H9 (cell line): ENCODE data around the gene PNPLA1. TPM values are rescaled to one million over a fixed set of nuclear protein-coding genes. Genes with fewer than 3 reads are reported as not detected.
A peak's percentile ranks its signal among the peaks of the same experiment; 100 is the strongest.

Experiments used
- DNase-seq: peaks from one replicate; pipeline ENCODE4 v3.0.0-alpha.2; 2017
- H2AFZ ChIP-seq: one replicate; pipeline ENCODE4 v1.6.1; 2013; ENCODE audit warnings: mild to moderate bottlenecking, low read length, control low read depth, moderate library complexity
- H2AK5ac ChIP-seq: 2 replicates; pipeline ENCODE4 v1.6.1; 2013; ENCODE audit warnings: low read length, control low read depth, mixed read lengths; ENCODE audit not compliant: insufficient read length
- H2BK120ac ChIP-seq: one replicate; pipeline ENCODE4 v1.6.1; 2013; ENCODE audit warnings: low read depth, mild to moderate bottlenecking, low read length, control low read depth, inconsistent platforms; ENCODE audit not compliant: poor library complexity, severe bottlenecking
- H2BK12ac ChIP-seq: 2 replicates; pipeline ENCODE4 v1.6.1; 2013; ENCODE audit warnings: low read length, control low read depth, mixed read lengths, low read depth; ENCODE audit not compliant: insufficient read length
- H2BK15ac ChIP-seq: 2 replicates; pipeline ENCODE4 v1.6.1; 2013; ENCODE audit warnings: low read depth, low read length, control low read depth
- H2BK20ac ChIP-seq: one replicate; pipeline ENCODE4 v1.6.1; 2013; ENCODE audit warnings: low read depth, mild to moderate bottlenecking, low read length, control low read depth, inconsistent platforms; ENCODE audit not compliant: poor library complexity, severe bottlenecking
- H2BK5ac ChIP-seq: 2 replicates; pipeline ENCODE4 v1.6.1; 2013; ENCODE audit warnings: low read length, control low read depth, mixed read lengths; ENCODE audit not compliant: insufficient read length
- H3K14ac ChIP-seq: 2 replicates; pipeline ENCODE4 v1.6.1; 2013; ENCODE audit warnings: low read length, control low read depth; ENCODE audit not compliant: insufficient read depth
- H3K18ac ChIP-seq: 2 replicates; pipeline ENCODE4 v1.6.1; 2013; ENCODE audit warnings: low read depth, mild to moderate bottlenecking, mixed read lengths, low read length, control low read depth; ENCODE audit not compliant: insufficient read length
- H3K23ac ChIP-seq: 2 replicates; pipeline ENCODE4 v1.6.1; 2013; ENCODE audit warnings: low read length, control low read depth, mixed read lengths, low read depth; ENCODE audit not compliant: insufficient read length
- H3K23me2 ChIP-seq: 2 replicates; pipeline ENCODE4 v1.6.1; 2013; ENCODE audit warnings: low read depth, mild to moderate bottlenecking, mixed read lengths, low read length, control low read depth; ENCODE audit not compliant: insufficient read length, poor library complexity, severe bottlenecking
- H3K27ac ChIP-seq: 2 replicates; pipeline ENCODE4 v1.5.1; 2013; ENCODE audit warnings: low read length, control low read depth, mixed read lengths, low read depth; ENCODE audit not compliant: insufficient read length
- H3K27me3 ChIP-seq: 2 replicates; pipeline ENCODE4 v1.6.1; 2013; ENCODE audit warnings: low read length, control low read depth, inconsistent platforms; ENCODE audit not compliant: insufficient read depth
- H3K4ac ChIP-seq: 2 replicates; pipeline ENCODE4 v1.6.1; 2013; ENCODE audit warnings: low read depth, mild to moderate bottlenecking, control low read depth, inconsistent platforms, low read length, moderate library complexity
- H3K4me1 ChIP-seq: 2 replicates; pipeline ENCODE4 v1.6.1; 2013; ENCODE audit warnings: low read length, control low read depth, inconsistent platforms; ENCODE audit not compliant: insufficient read depth
- H3K4me2 ChIP-seq: 2 replicates; pipeline ENCODE4 v1.6.1; 2013; ENCODE audit warnings: low read length, control low read depth, mixed read lengths; ENCODE audit not compliant: insufficient read length, insufficient read depth
- H3K56ac ChIP-seq: 2 replicates; pipeline ENCODE4 v1.6.1; 2013; ENCODE audit warnings: low read depth, mild to moderate bottlenecking, mixed read lengths, low read length, control low read depth; ENCODE audit not compliant: insufficient read length
- H3K79me1 ChIP-seq: 2 replicates; pipeline ENCODE4 v1.6.1; 2013; ENCODE audit warnings: low read depth, mild to moderate bottlenecking, moderate library complexity, low read length, control low read depth, inconsistent platforms; ENCODE audit not compliant: insufficient read depth, poor library complexity, severe bottlenecking
- H3K79me2 ChIP-seq: 2 replicates; pipeline ENCODE4 v1.6.1; 2013; ENCODE audit warnings: low read length, control low read depth, inconsistent platforms; ENCODE audit not compliant: insufficient read depth
- H3K9ac ChIP-seq: 2 replicates; pipeline ENCODE4 v1.6.1; 2013; ENCODE audit warnings: low read length, control low read depth, mixed read lengths; ENCODE audit not compliant: insufficient read length; ENCODE audit errors: extremely low read depth
- H3K9me3 ChIP-seq: one replicate; pipeline ENCODE4 v1.6.1; 2013; ENCODE audit warnings: low read depth, low read length, inconsistent platforms; ENCODE audit not compliant: control insufficient read depth
- H3T11ph ChIP-seq: one replicate; pipeline ENCODE4 v1.6.1; 2013; ENCODE audit warnings: mild to moderate bottlenecking, low read length, control low read depth, inconsistent platforms
- H4K20me1 ChIP-seq: one replicate; pipeline ENCODE4 v1.6.1; 2013; ENCODE audit not compliant: control insufficient read depth, insufficient read length, insufficient read depth
- H4K5ac ChIP-seq: 2 replicates; pipeline ENCODE4 v1.6.1; 2013; ENCODE audit warnings: low read depth, mild to moderate bottlenecking, mixed read lengths, low read length, control low read depth; ENCODE audit not compliant: insufficient read length
- H4K8ac ChIP-seq: replicated peaks from 2 replicates; pipeline ENCODE4 v1.6.1; 2013; ENCODE audit warnings: low read length, control low read depth, mixed read lengths, low read depth; ENCODE audit not compliant: insufficient read length
- H4K91ac ChIP-seq: 2 replicates; pipeline ENCODE4 v1.6.1; 2013; ENCODE audit warnings: low read depth, mild to moderate bottlenecking, moderate library complexity, mixed read lengths, low read length, control low read depth; ENCODE audit not compliant: insufficient read length
- H3K27ac Mint-ChIP-seq, 3 experiments: 2 replicates in 2 of 3; 3 replicates in 1 of 3; pipeline ENCODE4 v1.8.0; 2020 to 2021; ENCODE audit warnings: mixed read lengths in 3 of 3, mild to moderate bottlenecking in 1 of 3, moderate library complexity in 1 of 3
- H3K27me3 Mint-ChIP-seq: 2 replicates; pipeline ENCODE4 v1.8.0; 2021; ENCODE audit warnings: low read depth, mild to moderate bottlenecking, moderate library complexity, mixed read lengths
- H3K36me3 Mint-ChIP-seq, 3 experiments: 2 replicates in 2 of 3; 3 replicates in 1 of 3; pipeline ENCODE4 v1.8.0; 2020 to 2021; ENCODE audit warnings: low read depth in 3 of 3, mixed read lengths in 3 of 3; ENCODE audit not compliant: insufficient read depth in 1 of 3
- H3K4me1 Mint-ChIP-seq, 2 experiments: 2 replicates each; pipeline ENCODE4 v1.8.0; 2020; ENCODE audit warnings: mixed read lengths in 2 of 2
- H3K4me3 Mint-ChIP-seq, 2 experiments: 2 replicates in 1 of 2; 3 replicates in 1 of 2; pipeline ENCODE4 v1.8.0; 2020 to 2021; ENCODE audit warnings: mild to moderate bottlenecking in 2 of 2, mixed read lengths in 2 of 2, moderate library complexity in 1 of 2
- H3K9me3 Mint-ChIP-seq, 2 experiments: 2 replicates in 1 of 2; 3 replicates in 1 of 2; pipeline ENCODE4 v1.8.0; 2020; ENCODE audit warnings: mild to moderate bottlenecking in 2 of 2, mixed read lengths in 2 of 2, moderate library complexity in 1 of 2
- CTCF ChIP-seq: fragments of 200-600 bp; sonication (generic); conservative IDR thresholded peaks from 3 replicates; pipeline ENCODE4 v1.8.0; 2021; ENCODE audit warnings: antibody characterized with exemption, mild to moderate bottlenecking
- WGBS: extraction: QIAGEN DNeasy Blood & Tissue Kit; methylation state at CpG from one replicate; pipeline ENCODE4 v1.1.7; 2013; ENCODE audit warnings: missing lambda C conversion rate, low lambda C conversion rate, mixed read lengths; ENCODE audit not compliant: insufficient read length; ENCODE audit errors: extremely low coverage; 5-methylcytosine and 5-hydroxymethylcytosine counted together
- total RNA-seq: library from RNA; stranded (reverse); gene quantifications from 2 replicates; pipeline ENCODE4 v1.2.1, GENCODE V29; 2021

The PNPLA1 gene
- total RNA-seq, 1 experiment from 2014 or later = 0.09 TPM

GRCh38 chr6:36302227-36302976 lies 32.5 kb downstream of the PNPLA1 start:
- Histone ChIP-seq H3K79me2 (no peaks in the 10 kb centered on the region), H2BK120ac (no peak overlapping the region), H4K91ac (no peak overlapping the region), H3K56ac (no peak overlapping the region), H3K4ac (no peak overlapping the region), H3K79me1 (no peaks in the 10 kb centered on the region), H4K20me1 (no peaks in the 10 kb centered on the region), H3K23ac (no peak overlapping the region), H2BK12ac (no peak overlapping the region), H3K27ac (no peak overlapping the region), H3K14ac (no peak overlapping the region; the same call in 1 of the 2 replicates), H3K23me2 (peaks cover 4% of the 10 kb centered on the region), H4K8ac (no peak overlapping the region), H3K9ac (no peak overlapping the region), H2BK15ac (peak overlapping the region; percentile 75; the same call in 1 of the 2 replicates), H3K4me2 (no peak overlapping the region), H2AK5ac (no peak overlapping the region), H2BK20ac (no peak overlapping the region), H3K18ac (no peak overlapping the region), H3T11ph (no peak overlapping the region), H3K9me3 (no peaks in the 10 kb centered on the region), H3K27me3 (no peaks in the 10 kb centered on the region), H4K5ac (no peak overlapping the region), H2BK5ac (no peak overlapping the region), H2AFZ (no peak overlapping the region), H3K4me1 (no peaks in the 10 kb centered on the region)
- H3K27me3 Mint-ChIP-seq = peaks cover 3% of the 10 kb centered on the region
- H3K36me3 Mint-ChIP-seq = no peaks in the 10 kb centered on the region
- H3K27ac Mint-ChIP-seq = no peak overlapping the region
- peak; percentile 93 for DNase-seq
- H3K4me1 Mint-ChIP-seq = peaks cover 16 to 17% of the 10 kb centered on the region in 2 experiments
- no peak overlapping the region for H3K4me3 Mint-ChIP-seq
- no CpG with 5 or more reads among the region's 13 CpGs for WGBS
- H3K9me3 Mint-ChIP-seq = no peaks in the 10 kb centered on the region
- TF ChIP-seq CTCF = peak; percentile 98
